ENCODE measurements around the gene GLCCI1. TPM values are rescaled to one million over a fixed set of nuclear protein-coding genes. Genes with fewer than 3 reads are reported as not detected.

Gene GLCCI1
- total RNA-seq, 1 experiment from 2014 or later = 4.6 TPM

DNA sequence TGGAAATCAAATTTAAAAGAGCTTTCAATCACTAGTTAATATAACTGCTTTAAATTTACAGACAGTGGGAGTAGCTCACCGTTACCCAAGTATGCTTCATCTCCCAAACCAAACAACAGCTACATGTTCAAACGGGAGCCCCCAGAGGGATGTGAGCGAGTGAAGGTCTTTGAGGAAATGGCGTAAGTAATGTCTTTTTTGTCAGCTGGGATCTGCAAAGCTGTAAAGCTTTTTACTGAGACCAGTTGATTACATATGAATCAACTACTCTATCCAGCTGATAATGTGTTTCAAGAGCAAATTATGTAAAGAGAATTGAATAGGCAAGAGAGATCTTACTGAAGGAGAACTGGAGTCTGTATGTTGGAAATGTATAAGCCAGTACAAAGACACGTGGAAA lies 116.2 kb downstream of the GLCCI1 start:
- TF ChIP-seq CEBPB (IDR thresholded peaks at IDR 0.05; ENCODE audit: low read depth) (no peak), CBX3 (IDR thresholded peaks at IDR 0.05; ENCODE audit: low read depth) (no peak), JUND (IDR thresholded peaks at IDR 0.05) (no peak), ELF1 (IDR thresholded peaks at IDR 0.05; ENCODE audit: borderline replicate concordance, low read depth) (no peak), FOSL1 (IDR thresholded peaks at IDR 0.05; ENCODE audit: low read depth) (no peak), EZH2phosphoT487 (IDR thresholded peaks at IDR 0.05; ENCODE audit: borderline replicate concordance) (no peak)
- TF ChIP-seq, protein P1, sequence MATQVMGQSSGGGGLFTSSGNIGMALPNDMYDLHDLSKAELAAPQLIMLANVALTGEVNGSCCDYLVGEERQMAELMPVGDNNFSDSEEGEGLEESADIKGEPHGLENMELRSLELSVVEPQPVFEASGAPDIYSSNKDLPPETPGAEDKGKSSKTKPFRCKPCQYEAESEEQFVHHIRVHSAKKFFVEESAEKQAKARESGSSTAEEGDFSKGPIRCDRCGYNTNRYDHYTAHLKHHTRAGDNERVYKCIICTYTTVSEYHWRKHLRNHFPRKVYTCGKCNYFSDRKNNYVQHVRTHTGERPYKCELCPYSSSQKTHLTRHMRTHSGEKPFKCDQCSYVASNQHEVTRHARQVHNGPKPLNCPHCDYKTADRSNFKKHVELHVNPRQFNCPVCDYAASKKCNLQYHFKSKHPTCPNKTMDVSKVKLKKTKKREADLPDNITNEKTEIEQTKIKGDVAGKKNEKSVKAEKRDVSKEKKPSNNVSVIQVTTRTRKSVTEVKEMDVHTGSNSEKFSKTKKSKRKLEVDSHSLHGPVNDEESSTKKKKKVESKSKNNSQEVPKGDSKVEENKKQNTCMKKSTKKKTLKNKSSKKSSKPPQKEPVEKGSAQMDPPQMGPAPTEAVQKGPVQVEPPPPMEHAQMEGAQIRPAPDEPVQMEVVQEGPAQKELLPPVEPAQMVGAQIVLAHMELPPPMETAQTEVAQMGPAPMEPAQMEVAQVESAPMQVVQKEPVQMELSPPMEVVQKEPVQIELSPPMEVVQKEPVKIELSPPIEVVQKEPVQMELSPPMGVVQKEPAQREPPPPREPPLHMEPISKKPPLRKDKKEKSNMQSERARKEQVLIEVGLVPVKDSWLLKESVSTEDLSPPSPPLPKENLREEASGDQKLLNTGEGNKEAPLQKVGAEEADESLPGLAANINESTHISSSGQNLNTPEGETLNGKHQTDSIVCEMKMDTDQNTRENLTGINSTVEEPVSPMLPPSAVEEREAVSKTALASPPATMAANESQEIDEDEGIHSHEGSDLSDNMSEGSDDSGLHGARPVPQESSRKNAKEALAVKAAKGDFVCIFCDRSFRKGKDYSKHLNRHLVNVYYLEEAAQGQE (IDR thresholded peaks at IDR 0.05; ENCODE audit: low read depth) = no peak
- no peak overlapping the region for H3K27ac ChIP-seq (ENCODE audit: low read depth, low read length)
- H2AFZ ChIP-seq (ENCODE audit: low read depth, low read length, poor library complexity, severe bottlenecking) = no peak overlapping the region
- ATAC-seq (no peak), DNase-seq (ENCODE audit: low read depth, low spot score) (no peak)
- no peaks in the 10 kb centered on the region for H3K9me2 ChIP-seq (ENCODE audit: insufficient read depth)
- H3K4me1 ChIP-seq (ENCODE audit: control insufficient read depth in 1 of 2, insufficient read depth in 2 of 2, low read length in 2 of 2) = no peaks in the 10 kb centered on the region
- H3K9ac ChIP-seq (ENCODE audit: low read length) = no peak overlapping the region
- ChIA-PET POLR2A (no interaction called here), RAD21 (ENCODE audit: low non-redundant PET in 1 of 2, low total read pairs in 2 of 2, uncharacterized antibody in 2 of 2, unreplicated experiment in 2 of 2) (no interaction called here), CTCF (interaction anchor here (1.0 kb wide), 1 partner anchor 211 kb away, joined by 3 read pairs; no protein-coding TSS in a partner anchor)
- H3K4me3 ChIP-seq (replicated peaks in 1 of 2; ENCODE audit: low read depth in 1 of 2, low read length in 2 of 2) = no peak overlapping the region
- H4K20me1 ChIP-seq (ENCODE audit: insufficient read depth) = no peaks in the 10 kb centered on the region
- BruUV-seq (replicated peaks) = no TSS peak
- H3K4me2 ChIP-seq (ENCODE audit: low read length) = no peak overlapping the region
- no peaks in the 10 kb centered on the region for H3K9me3 ChIP-seq (ENCODE audit: control insufficient read depth in 1 of 2, insufficient read depth in 1 of 2, low read depth in 1 of 2, low read length in 2 of 2)
- no peaks in the 10 kb centered on the region for H3K27me3 ChIP-seq (ENCODE audit: insufficient read depth, low read length)
- intact Hi-C loops (cut with micrococcal nuclease) = no loop called here
- H3K79me2 ChIP-seq (ENCODE audit: insufficient read depth, low read length) = no peaks in the 10 kb centered on the region
- H3K36me3 ChIP-seq (ENCODE audit: control insufficient read depth in 1 of 2, insufficient read depth in 2 of 2, low read length in 2 of 2) = no peaks in the 10 kb centered on the region

DNA sequence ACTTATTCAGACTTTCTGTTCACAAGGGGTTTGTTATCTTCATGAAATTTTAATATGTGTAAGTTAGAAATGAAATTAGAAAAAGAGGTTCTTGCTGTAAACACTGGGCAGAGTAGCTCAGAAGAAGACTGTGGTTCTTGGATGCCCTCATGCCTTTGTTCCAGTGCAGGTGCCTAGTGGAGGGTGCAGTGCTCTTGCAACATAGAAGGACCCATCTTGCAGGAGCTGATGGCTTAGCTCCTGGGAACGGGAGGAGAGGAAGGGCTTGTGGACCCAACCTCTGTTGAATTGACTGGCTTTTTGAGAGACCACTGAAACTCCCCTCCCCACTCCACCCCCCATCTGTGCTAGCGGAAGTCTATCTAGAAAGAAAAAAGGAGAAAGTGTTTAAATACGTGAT lies 116.8 kb downstream of the GLCCI1 start:
- no peaks in the 10 kb centered on the region for H4K20me1 ChIP-seq (ENCODE audit: insufficient read depth)
- H3K9me3 ChIP-seq (ENCODE audit: control insufficient read depth in 1 of 2, insufficient read depth in 1 of 2, low read depth in 1 of 2, low read length in 2 of 2) = no peaks in the 10 kb centered on the region
- no peak overlapping the region for H3K27ac ChIP-seq (ENCODE audit: low read depth, low read length)
- H3K27me3 ChIP-seq (ENCODE audit: insufficient read depth, low read length) = no peaks in the 10 kb centered on the region
- intact Hi-C loops (cut with micrococcal nuclease) = no loop called here
- ChIA-PET CTCF (interaction anchor here (1.0 kb wide), 1 partner anchor 211 kb away, joined by 3 read pairs; no protein-coding TSS in a partner anchor), POLR2A (no interaction called here), RAD21 (ENCODE audit: low non-redundant PET in 1 of 2, low total read pairs in 2 of 2, uncharacterized antibody in 2 of 2, unreplicated experiment in 2 of 2) (no interaction called here)
- no peaks in the 10 kb centered on the region for H3K4me1 ChIP-seq (ENCODE audit: control insufficient read depth in 1 of 2, insufficient read depth in 2 of 2, low read length in 2 of 2)
- H3K9me2 ChIP-seq (ENCODE audit: insufficient read depth) = no peaks in the 10 kb centered on the region
- no peaks in the 10 kb centered on the region for H3K79me2 ChIP-seq (ENCODE audit: insufficient read depth, low read length)
- H2AFZ ChIP-seq (ENCODE audit: low read depth, low read length, poor library complexity, severe bottlenecking) = no peak overlapping the region
- ATAC-seq = no peak
- no peak overlapping the region for H3K4me3 ChIP-seq (replicated peaks in 1 of 2; ENCODE audit: low read depth in 1 of 2, low read length in 2 of 2)
- DNase-seq (ENCODE audit: low read depth, low spot score) = no peak
- no peak overlapping the region for H3K9ac ChIP-seq (ENCODE audit: low read length)
- H3K36me3 ChIP-seq (ENCODE audit: control insufficient read depth in 1 of 2, insufficient read depth in 2 of 2, low read length in 2 of 2) = no peaks in the 10 kb centered on the region
- TF ChIP-seq, protein P2, sequence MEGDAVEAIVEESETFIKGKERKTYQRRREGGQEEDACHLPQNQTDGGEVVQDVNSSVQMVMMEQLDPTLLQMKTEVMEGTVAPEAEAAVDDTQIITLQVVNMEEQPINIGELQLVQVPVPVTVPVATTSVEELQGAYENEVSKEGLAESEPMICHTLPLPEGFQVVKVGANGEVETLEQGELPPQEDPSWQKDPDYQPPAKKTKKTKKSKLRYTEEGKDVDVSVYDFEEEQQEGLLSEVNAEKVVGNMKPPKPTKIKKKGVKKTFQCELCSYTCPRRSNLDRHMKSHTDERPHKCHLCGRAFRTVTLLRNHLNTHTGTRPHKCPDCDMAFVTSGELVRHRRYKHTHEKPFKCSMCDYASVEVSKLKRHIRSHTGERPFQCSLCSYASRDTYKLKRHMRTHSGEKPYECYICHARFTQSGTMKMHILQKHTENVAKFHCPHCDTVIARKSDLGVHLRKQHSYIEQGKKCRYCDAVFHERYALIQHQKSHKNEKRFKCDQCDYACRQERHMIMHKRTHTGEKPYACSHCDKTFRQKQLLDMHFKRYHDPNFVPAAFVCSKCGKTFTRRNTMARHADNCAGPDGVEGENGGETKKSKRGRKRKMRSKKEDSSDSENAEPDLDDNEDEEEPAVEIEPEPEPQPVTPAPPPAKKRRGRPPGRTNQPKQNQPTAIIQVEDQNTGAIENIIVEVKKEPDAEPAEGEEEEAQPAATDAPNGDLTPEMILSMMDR (IDR thresholded peaks at IDR 0.05 in 2 of 3, conservative IDR thresholded peaks at IDR 0.05 in 1 of 3; ENCODE audit: borderline replicate concordance in 1 of 3, insufficient read depth in 1 of 3, low read depth in 2 of 3, low read length in 2 of 3) = no peak
- TF ChIP-seq POLR2A (IDR thresholded peaks at IDR 0.05; ENCODE audit: borderline replicate concordance, extremely low read depth, insufficient read depth, insufficient read length) (no peak), MAX (IDR thresholded peaks at IDR 0.05) (no peak), SP1 (IDR thresholded peaks at IDR 0.05; ENCODE audit: low read depth) (no peak)
- BruUV-seq (replicated peaks) = no TSS peak
- H3K4me2 ChIP-seq (ENCODE audit: low read length) = no peak overlapping the region

All from HCT116 (cell line).